HepG2 (cell line): ENCODE results near the gene SOSTDC1. TPM values are rescaled to one million over a fixed set of nuclear protein-coding genes. Genes with fewer than 3 reads are reported as not detected.
A peak's percentile ranks its signal among the peaks of the same experiment; 100 is the strongest.

Experiments
- AHDC1 ChIP-seq: sonication (generic); formaldehyde crosslinking; IDR thresholded peaks from 2 replicates; pipeline ENCODE4 v1.5.1; 2020; ENCODE audit warnings: mild to moderate bottlenecking, missing genetic modification reagents, borderline replicate concordance
- ATM ChIP-seq: fragments of 450-650 bp; IDR thresholded peaks from 2 replicates; pipeline ENCODE4 v1.7.1; 2017; ENCODE audit warnings: mild to moderate bottlenecking, borderline replicate concordance
- DR1 ChIP-seq: sonication (generic); formaldehyde crosslinking; IDR thresholded peaks from 2 replicates; pipeline ENCODE4 v1.8.0; 2021; ENCODE audit warnings: mild to moderate bottlenecking, missing genetic modification reagents, inconsistent platforms
- ELF1 ChIP-seq: sonication (generic); formaldehyde crosslinking; IDR thresholded peaks from 2 replicates; pipeline ENCODE4 v1.4.0; 2020; ENCODE audit warnings: missing genetic modification reagents
- GMEB2 ChIP-seq: IDR thresholded peaks from 2 replicates; pipeline ENCODE4 v1.6.1; 2016; ENCODE audit warnings: missing biosample characterization, missing genetic modification reagents, low read depth
- HMG20A ChIP-seq: IDR thresholded peaks from 2 replicates; pipeline ENCODE4 v1.6.1; 2016; ENCODE audit warnings: borderline replicate concordance
- IKZF4 ChIP-seq: sonication (generic); formaldehyde crosslinking; IDR thresholded peaks from 2 replicates; pipeline ENCODE4 v1.5.1; 2020; ENCODE audit warnings: borderline replicate concordance, mild to moderate bottlenecking, low read depth, missing genetic modification reagents; ENCODE audit errors: not compliant biosample characterization
- KLF11 ChIP-seq: IDR thresholded peaks from 2 replicates; pipeline ENCODE4 v1.6.1; 2016; ENCODE audit warnings: missing compliant biosample characterization
- PPARG ChIP-seq: conservative IDR thresholded peaks from 2 replicates; pipeline ENCODE4 v1.6.1; 2016; ENCODE audit warnings: missing biosample characterization, missing genetic modification reagents
- RARA ChIP-seq: IDR thresholded peaks from 2 replicates; pipeline ENCODE4 v1.6.1; 2016; ENCODE audit warnings: missing genetic modification reagents, missing compliant biosample characterization
- RXRB ChIP-seq: IDR thresholded peaks from 2 replicates; pipeline ENCODE4 v1.6.1; 2016; ENCODE audit warnings: borderline replicate concordance, missing genetic modification reagents, missing compliant biosample characterization
- SKI ChIP-seq: fragments of 450-650 bp; IDR thresholded peaks from one replicate; pipeline ENCODE4 v1.6.1; 2018; ENCODE audit warnings: mild to moderate bottlenecking; ENCODE audit not compliant: partially characterized antibody
- SRSF4 ChIP-seq: fragments of 200-400 bp; formaldehyde crosslinking; IDR thresholded peaks from one replicate; pipeline ENCODE4 v1.6.1; 2018; ENCODE audit warnings: mild to moderate bottlenecking, low read depth, low read length, moderate library complexity; ENCODE audit not compliant: poor library complexity, severe bottlenecking
- ZBTB26 ChIP-seq: IDR thresholded peaks from 2 replicates; pipeline ENCODE4 v1.6.1; 2016; ENCODE audit warnings: missing compliant biosample characterization, missing genetic modification reagents, borderline replicate concordance
- ZNF512B ChIP-seq: sonication (generic); formaldehyde crosslinking; IDR thresholded peaks from 2 replicates; pipeline ENCODE4 v1.5.1; 2020; ENCODE audit warnings: missing genetic modification reagents, mild to moderate bottlenecking, borderline replicate concordance
- ZNF558 ChIP-seq: sonication (generic); formaldehyde crosslinking; IDR thresholded peaks from 2 replicates; pipeline ENCODE4 v1.9.0; 2022; ENCODE audit warnings: mild to moderate bottlenecking, missing genetic modification reagents, borderline replicate concordance
- ZNF713 ChIP-seq: sonication (generic); formaldehyde crosslinking; IDR thresholded peaks from 2 replicates; pipeline ENCODE4 v1.4.0; 2020; ENCODE audit warnings: mild to moderate bottlenecking, missing genetic modification reagents
- ZSCAN25 ChIP-seq: sonication (generic); formaldehyde crosslinking; IDR thresholded peaks from 2 replicates; pipeline ENCODE4 v1.8.0; 2022; ENCODE audit warnings: mild to moderate bottlenecking, missing genetic modification reagents
- polyA plus RNA-seq, 8 experiments: library from polyadenylated mRNA; depleted of rRNA in 3 of 8; stranded (reverse) in 7 of 8; unstranded in 1 of 8; fragments of >200 nt; fragmentation: Illumina TruSeq in 4 of 8; extraction: Trizol in 4 of 8; gene quantifications; 2 replicates each; pipeline versions ENCODE4 v1.2.1 to v1.2.3, GENCODE V29; 2011 to 2016; ENCODE audit warnings: low read depth in 4 of 8, missing spikeins in 1 of 8, mixed read lengths in 1 of 8; ENCODE audit not compliant: insufficient read depth in 1 of 8
- total RNA-seq, 5 experiments: library from RNA; depleted of rRNA; stranded (reverse); fragments of >200 nt; fragmentation: Illumina TruSeq; extraction: Trizol; gene quantifications; 2 replicates each; pipeline ENCODE4 v1.2.3, GENCODE V29; 2016; ENCODE audit warnings: low read depth in 1 of 5

Gene SOSTDC1
- total and polyA plus RNA-seq, 2 of the 13 experiments (the other 11 are each of a cell fraction or from before 2014, with no cell fraction given): not detected

- TF ChIP-seq AHDC1 (CRISPR knock-in tag): 0 out of 2 replicates have a peak, but pooled peaks have one; percentile 34
- TF ChIP-seq DR1: peak; percentile 48; the same call in 1 of the 2 replicates
- TF ChIP-seq SKI: no peak
- TF ChIP-seq ZNF512B (CRISPR knock-in tag): 0 out of 2 replicates have a peak, but pooled peaks have one; percentile 24
- no peak for TF ChIP-seq HMG20A (CRISPR knock-in tag)
- TF ChIP-seq ZNF713: no peak
- TF ChIP-seq IKZF4 (CRISPR knock-in tag): no peak
- TF ChIP-seq ZBTB26 (CRISPR knock-in tag): 0 out of 2 replicates have a peak, but pooled peaks have one; percentile 48
- no peak for TF ChIP-seq PPARG (CRISPR knock-in tag)
- no peak for TF ChIP-seq ATM
- TF ChIP-seq RXRB: no peak
- no peak for TF ChIP-seq SRSF4
- TF ChIP-seq ELF1: peak; percentile 23; the same call in 1 of the 2 replicates
- TF ChIP-seq ZNF558: peak; percentile 92; the same call in 1 of the 2 replicates
- TF ChIP-seq RARA (CRISPR knock-in tag): no peak
- TF ChIP-seq ZSCAN25 (CRISPR knock-in tag): peak; percentile 36; the same call in 1 of the 2 replicates
- TF ChIP-seq KLF11 (CRISPR knock-in tag): peak; percentile 60; the same call in 1 of the 2 replicates
- TF ChIP-seq GMEB2: no peak
These were observed 44.7 kb downstream of the SOSTDC1 start (continued) for GRCh38 chr7:16420649-16421332.
